ENCODE measurements around the gene BIRC2.
"Not testable (repeated sequence)": the region's sequence is repeated elsewhere in the genome, so short reads cannot be mapped to it uniquely, and the experiment has no call there.

The BIRC2 gene

GRCh38 chr11:102323542-102324251 is 23.3 kb upstream of the BIRC2 start:
- no peak for DNase-seq

DNA sequence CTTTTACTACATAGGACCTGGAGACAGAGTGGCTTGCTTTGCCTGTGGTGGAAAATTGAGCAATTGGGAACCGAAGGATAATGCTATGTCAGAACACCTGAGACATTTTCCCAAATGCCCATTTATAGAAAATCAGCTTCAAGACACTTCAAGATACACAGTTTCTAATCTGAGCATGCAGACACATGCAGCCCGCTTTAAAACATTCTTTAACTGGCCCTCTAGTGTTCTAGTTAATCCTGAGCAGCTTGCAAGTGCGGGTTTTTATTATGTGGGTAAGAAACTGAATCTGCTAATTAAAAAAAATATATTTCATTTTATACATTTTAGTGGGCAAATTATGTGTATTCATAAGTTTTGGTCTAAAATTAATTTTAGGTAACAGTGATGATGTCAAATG is 21.9 kb upstream of the BIRC2 start:
- DNase-seq = no peak

- DNase-seq = no peak
Observed at GRCh38 chr11:102328748-102329147, 18.3 kb upstream of the BIRC2 start.

GRCh38 chr11:102330231-102330630 is 16.8 kb upstream of the BIRC2 start:
- no peak for DNase-seq

- no peak for DNase-seq
Observed at GRCh38 chr11:102331341-102331740, 15.7 kb upstream of the BIRC2 start.

DNA sequence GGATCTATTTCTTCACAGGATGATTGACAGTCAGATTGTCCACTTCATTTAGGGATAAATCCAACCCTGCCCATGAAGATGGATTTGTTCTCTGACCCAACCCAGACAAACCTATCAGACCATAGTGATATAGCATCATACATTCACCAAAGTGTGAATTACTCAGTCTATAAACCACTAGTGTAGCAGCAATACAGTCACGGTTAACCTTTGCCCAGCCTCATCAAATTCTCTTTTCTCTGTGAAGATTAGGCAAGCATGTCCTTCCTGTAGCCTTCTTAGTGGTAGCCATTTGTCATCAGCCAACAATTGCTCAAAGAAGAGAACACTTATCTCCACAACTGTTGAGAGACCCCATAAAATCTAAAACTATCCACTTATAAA is 14.4 kb upstream of the BIRC2 start:
- DNase-seq = no peak

DNA sequence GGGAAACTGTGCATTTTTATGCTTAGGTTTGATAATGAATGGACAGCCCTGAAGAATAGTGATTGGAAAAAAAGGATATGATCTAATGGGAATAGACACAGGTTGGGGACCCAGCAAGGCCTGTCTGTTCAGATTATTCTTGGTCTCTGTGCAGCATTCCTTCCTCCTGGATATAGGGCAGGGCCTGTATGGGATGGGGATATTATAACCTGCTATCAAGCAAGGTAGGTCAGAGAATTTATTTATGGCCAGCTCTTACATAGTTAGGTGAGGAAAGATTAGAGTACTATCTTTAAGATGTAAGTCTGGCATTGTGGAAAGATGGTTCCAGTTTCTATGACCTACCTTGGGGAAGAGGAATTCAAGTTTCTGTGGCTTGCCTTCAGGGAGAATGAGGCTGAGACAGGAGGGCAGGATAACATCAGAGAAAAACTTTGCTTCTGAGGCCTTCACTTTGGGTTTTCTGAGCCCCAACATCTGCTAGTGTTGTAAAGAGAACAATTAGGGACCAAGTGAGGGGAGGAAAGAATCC is 8.5 kb upstream of the BIRC2 start:
- no peak for DNase-seq

- not testable (repeated sequence) for DNase-seq
Observed at GRCh38 chr11:102341311-102341710, 5.7 kb upstream of the BIRC2 start.

DNA sequence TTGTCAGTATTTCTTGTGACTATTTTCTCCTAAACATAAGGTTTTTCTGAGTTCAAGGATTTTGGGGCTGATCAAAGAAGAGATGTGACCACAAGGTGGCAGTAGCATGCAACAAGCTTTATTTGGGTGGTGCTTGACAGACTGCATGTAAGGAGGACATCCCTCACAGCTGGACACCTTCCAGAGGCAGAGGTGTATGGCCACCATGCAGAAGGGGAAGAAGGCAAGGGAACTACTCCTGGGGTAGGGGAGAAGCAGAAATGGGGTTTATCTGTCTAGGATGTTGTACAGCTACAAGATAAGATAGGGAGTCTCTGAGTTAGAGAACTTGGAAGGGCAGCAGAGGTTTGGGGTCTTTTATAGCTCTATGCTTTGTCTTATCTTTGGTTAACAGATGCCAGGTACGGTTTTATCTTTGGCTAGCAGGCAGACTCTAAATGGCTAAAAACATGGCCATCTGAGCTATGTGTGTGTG is 5.1 kb upstream of the BIRC2 start:
- peak; percentile 80 for DNase-seq

DNA sequence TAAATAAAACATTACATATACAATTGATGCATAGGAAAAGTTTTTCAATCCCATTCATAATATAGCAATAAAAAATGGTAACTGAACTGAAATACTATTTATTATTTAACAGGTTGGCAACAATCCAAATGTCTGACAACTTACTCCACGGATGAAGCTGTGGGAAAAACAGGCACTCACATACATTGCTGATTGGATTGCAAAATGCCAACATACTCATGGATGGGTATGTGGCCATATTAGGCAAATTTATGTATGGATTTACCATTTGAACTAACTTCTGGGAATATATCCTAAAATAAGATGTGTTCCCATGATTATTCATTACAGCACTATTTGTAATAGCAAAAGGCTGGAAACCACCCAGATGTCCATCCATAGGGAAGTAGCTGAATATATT is 3.2 kb upstream of the BIRC2 start:
- DNase-seq = no peak

DNA sequence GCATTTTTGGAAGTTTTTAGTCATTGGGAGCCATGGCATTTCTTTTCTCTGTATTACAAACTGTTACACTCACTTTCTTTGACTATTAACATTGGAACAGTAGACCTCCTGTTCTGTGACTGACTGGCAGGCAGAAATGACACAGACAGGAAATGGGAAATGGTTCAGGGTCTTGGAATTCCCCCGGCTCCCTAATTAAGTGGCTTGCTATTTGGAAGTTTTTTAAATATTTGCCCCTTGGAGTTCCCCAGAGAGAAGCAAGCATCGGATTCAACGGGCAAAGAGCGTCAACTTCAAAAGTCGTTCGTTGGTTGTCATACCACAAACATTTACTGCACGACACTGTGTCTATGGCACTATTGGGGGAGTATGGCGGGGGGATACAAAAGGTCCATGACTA is 1.1 kb upstream of the BIRC2 start:
- DNase-seq = peak; percentile 40

DNA sequence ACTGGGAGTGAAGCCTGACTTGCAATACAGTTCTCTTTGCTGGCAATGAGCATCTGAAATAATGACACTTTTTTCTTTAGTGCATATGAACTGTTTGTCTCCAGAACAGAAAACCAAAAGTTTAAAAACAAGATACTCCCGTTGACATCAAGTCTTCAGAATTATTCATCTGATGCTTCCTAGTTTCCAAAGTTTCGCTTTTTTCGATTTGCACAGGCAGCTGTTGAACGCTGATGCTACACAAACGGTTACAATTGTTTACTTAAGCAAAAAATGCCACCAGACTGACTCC is 612 bp upstream of the BIRC2 start:
- DNase-seq = no peak

DNA sequence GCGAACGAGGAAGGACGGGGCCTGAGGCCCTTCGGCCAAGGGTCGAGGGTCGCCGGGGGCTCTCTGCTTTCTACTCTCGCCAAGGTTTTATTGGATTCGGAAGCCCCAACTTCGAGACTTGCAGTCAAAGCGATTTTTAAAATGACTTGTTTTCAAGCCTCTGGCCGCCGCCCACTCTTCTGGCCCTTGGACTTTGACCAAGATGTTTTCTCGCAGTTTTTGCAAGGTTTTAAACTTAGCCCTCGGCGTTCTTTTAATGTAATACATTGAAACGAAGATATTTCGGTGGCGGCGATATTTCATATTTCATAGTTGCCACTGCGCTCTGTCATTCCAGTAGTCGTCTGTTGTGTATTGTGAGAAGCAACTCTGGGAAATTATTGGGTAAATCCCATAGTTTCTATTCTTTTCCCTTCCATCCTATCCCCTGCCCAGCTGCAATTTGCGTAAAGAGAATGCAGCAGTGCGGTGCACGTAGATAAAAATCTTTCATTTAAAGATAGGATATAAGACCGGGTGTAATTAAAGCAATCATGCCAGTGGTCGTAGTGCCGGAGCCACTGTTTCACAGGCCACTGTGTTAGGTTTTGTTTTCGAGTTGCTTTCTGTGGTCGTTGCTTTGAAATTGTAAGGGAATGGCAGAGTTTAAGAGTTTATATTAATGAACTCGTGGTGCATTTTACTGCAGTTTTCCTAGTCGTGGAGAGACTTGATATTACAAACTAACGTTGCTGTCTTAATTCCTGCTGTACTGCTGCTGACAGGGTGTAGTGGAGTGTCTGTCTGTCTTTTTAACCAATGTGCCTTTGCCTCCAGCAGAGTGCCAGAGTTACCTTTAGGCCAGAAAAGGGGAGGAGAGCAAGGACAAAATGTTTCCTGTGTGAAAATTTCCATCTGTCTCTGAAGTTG is 702 bp downstream of the BIRC2 start:
- peak; percentile 53 for DNase-seq

DNA sequence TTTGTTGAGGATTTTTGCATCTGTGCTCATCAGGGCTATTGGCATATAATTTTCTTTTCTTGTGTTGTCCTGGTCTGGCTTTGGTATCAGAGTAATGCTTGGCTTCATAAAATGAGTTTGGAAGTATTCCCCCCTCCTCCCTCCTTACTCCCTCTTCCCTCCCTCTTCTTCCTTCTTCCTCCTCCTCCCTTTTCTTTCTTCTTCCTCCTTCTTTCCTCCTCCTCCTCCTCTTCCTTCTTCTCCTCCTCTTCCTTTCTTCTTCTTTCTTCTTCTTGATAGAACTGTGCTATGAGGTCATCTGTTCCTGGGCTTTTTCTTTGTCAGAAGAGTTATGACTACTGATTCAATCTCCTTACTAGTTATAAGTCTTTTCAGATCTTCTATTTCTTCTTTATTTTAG is 10.1 kb downstream of the BIRC2 start:
- DNase-seq = no peak

DNA sequence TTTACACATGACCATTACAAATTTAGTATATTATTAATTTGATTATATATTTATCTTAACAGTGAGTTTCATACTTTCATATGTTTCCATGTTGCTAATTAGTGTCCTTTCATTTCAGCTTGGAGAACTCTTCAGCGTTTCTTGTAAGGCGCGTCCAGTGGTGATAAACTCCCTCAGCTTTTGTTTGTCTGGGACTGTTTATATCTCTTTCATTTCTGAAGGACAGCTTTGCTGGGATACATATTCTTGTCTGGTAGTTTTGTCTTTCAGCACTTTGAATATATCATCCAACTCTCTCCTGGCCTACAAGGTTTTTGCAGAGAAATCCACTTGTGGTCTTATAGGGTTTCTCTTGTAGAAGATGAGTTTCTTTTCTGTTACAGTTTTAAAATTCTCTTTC is 12.4 kb downstream of the BIRC2 start:
- DNase-seq = no peak

DNA sequence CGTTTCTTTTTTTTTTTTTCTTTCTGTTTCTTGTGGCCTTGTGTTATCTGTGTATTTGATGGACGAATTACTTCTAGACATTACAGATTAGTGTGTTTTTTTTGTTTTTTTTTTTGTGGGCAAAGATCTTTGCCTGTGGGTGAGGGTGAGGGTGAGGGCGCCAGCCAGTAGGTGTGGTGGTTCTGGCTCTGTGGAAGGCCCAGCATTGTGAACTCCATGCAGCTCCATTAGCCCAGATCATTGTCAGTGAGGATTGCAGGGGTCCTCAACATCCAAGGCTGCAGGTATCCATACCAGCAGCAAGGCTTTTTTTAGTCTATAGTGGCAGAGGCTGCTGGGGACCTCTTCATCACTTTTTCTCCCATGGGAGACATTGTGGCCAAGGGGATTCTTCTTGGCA is 13.7 kb downstream of the BIRC2 start:
- no peak for DNase-seq

GRCh38 chr11:102361086-102362031 is 14.3 kb downstream of the BIRC2 start:
- no peak for DNase-seq

GRCh38 chr11:102364991-102365390 is 18.0 kb downstream of the BIRC2 start:
- no peak for DNase-seq

DNA sequence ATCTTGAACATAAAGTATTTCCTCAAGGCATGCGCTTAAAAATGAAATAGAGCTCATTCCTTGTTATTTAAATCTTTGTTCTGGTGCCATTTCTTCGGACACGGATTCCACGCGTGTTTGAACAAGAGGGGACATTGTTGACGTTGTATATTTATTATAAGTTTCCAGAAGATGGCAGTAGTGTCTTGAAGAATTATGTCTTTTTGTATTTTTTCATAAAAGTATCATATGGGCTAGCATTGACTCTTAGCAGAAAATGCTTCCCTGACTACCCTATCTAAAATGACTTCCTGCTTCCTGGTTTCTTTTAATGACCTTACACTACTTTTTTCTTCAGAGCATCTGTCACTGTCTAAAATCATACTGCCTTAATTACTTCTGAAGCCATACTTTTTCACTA is 20.4 kb downstream of the BIRC2 start:
- DNase-seq = peak; percentile 11

- peak; percentile 64 for DNase-seq
Observed at GRCh38 chr11:102368472-102368871, 21.5 kb downstream of the BIRC2 start.

GRCh38 chr11:102374633-102375424 is 27.8 kb downstream of the BIRC2 start:
- not testable (repeated sequence) for DNase-seq
